Renal cortex interstitium (tissue), 11 donors: ENCODE results near the gene ACMSD. TPM values are rescaled to one million over a fixed set of nuclear protein-coding genes. Genes with fewer than 3 reads are reported as not detected.
A peak's percentile ranks its signal among the peaks of the same experiment; 100 is the strongest.

Experiments
- DNase-seq, 11 donors: peaks; one replicate each; pipeline ENCODE4 v3.0.0-alpha.2; 2013; ENCODE audit warnings: low read depth in 9 of 11, low spot score in 4 of 11; ENCODE audit errors: extremely low read depth in 1 of 11
- polyA plus RNA-seq, 3 donors: library from polyadenylated mRNA; unstranded; fragments of 120-200 nt; gene quantifications; one replicate each; pipeline ENCODE4 v1.2.1, GENCODE V29; 2013; ENCODE audit not compliant: insufficient read length in 3 of 3

The ACMSD gene
- polyA plus RNA-seq, 3 donors = 32.6 to 43.0 (median 42.5) TPM

- no peak for DNase-seq
Observed at GRCh38 chr2:134924912-134925311, 86.5 kb downstream of the ACMSD start.

- no peak for DNase-seq
Observed at GRCh38 chr2:134926231-134926931, 88.0 kb downstream of the ACMSD start.

GRCh38 chr2:134927195-134927594, 88.8 kb downstream of the ACMSD start:
- DNase-seq = no peak

- DNase-seq = no peak
Observed at GRCh38 chr2:134932864-134933526, 94.6 kb downstream of the ACMSD start.

DNA sequence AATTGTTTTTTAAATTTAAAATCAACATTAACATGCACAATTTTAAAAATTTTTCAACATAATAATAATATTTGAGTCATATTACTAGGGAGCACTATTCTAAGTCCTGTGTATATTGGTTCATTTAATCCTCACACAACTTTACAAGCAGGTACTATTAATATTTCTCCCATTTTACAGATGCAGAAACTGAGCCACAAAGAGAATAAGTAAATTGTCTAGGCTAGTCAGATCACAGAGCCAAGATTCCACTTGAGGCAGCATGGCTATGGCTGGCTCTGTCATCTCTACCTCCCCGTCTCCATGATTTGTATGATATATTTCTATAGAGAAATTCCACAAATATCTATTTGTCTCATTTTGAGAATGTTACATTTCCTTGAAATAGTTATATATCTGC, 95.3 kb downstream of the ACMSD start:
- DNase-seq = no peak

GRCh38 chr2:134934150-134934549, 95.7 kb downstream of the ACMSD start:
- DNase-seq = no peak

- DNase-seq = no peak
Observed at GRCh38 chr2:134934641-134935040, 96.2 kb downstream of the ACMSD start.

DNA sequence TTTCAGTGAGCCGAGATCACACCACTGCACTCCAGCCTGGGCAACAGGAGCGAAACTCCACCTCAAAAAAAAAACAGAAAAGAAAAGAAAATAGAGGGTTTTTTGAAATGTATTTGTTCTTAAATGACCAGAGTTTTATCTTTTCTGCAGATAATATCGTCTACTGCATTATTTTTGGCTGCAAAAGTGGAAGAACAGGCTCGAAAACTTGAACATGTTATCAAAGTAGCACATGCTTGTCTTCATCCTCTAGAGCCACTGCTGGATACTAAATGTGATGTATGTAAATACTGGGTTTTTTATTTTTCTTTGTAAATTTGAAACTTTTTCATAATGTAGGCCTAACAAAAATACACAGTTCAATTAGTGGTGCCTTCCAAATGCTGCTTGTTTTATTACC, 98.3 kb downstream of the ACMSD start:
- peak in 1 of 11 donors; percentile 13 for DNase-seq

DNA sequence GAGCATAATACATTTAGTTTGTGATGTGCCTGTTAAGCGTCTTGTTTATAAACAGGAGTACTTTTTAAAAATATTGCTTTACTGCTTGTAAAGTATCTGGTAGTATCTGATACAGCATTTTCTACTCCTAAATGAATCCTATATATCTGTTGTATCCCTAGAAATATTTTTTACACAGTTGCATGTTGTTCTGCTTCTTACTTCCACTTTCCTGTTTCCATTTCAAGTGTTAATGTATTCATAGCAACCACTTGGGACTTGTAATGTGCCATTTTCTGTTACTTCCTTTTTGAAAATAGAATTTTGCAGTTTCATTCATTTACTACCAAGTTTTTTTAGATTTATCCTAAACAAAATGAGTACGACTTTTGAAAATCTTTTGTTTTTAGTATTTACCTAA, 105.1 kb downstream of the ACMSD start:
- DNase-seq = no peak

DNA sequence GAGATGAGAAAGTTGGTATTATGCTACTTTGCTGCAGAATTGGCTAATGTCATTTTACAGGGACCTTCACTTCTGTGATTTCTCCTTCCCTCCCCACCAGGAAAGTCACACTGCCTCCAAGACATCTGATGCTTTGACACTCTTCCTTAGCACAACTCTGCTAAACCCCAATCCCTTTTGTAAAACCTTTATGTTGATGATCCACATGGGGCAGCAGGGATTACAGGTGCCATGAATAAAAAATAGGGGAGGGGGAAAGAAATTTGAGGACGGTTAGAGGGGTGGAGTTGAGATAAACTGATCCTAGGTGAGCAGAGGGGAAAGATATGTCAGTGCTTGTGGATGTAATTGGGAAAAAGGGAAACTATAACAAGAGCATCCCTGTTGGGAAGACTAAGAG, 106.6 kb downstream of the ACMSD start:
- no peak for DNase-seq

GRCh38 chr2:134946073-134946472, 107.7 kb downstream of the ACMSD start:
- no peak for DNase-seq

- DNase-seq = no peak
Observed at GRCh38 chr2:134949981-134950708, 111.7 kb downstream of the ACMSD start.

DNA sequence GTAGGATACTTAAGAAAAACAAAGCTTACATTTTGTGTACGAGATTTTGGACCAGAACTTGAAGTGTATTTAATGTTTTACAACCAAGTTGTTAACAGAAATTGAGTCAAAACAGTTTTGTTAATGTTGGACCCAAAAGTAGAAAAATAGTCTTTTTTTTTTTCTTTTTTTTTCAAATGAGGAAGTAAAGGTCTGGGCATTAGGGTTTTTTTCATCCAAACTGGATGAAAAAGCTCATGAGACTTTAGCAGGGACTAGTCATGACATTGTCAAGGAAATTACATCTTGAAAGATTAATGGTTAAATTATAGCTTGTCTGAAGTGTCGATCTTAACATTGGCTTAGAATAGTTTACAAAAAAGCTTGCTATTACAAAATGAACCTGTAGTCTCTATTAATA, 112.5 kb downstream of the ACMSD start:
- no peak for DNase-seq

Other genes with a start within 250 kb of the ACMSD start
- 1 to 10 TPM; 1.7 to 2.3 (median 1.8) TPM for gene TMEM163, start 119.6 kb upstream of the ACMSD start, polyA plus RNA-seq
- gene CCNT2, start 80.2 kb downstream of the ACMSD start, polyA plus RNA-seq = 10 to 100 TPM; 51.2 to 72.6 (median 59.2) TPM
- gene MAP3K19, start 208.8 kb downstream of the ACMSD start, polyA plus RNA-seq = under 1 TPM; 0.14 to 0.42 (median 0.32) TPM
- 10 to 100 TPM; 52.6 to 61.1 (median 52.9) TPM for gene RAB3GAP1, start 213.7 kb downstream of the ACMSD start, polyA plus RNA-seq